ENCODE data around the gene SP4. TPM values are rescaled to one million over a fixed set of nuclear protein-coding genes. Genes with fewer than 3 reads are reported as not detected.
A peak's percentile ranks its signal among the peaks of the same experiment; 100 is the strongest.
"Not testable (repeated sequence)": the region's sequence is repeated elsewhere in the genome, so short reads cannot be mapped to it uniquely, and the experiment has no call there.

The SP4 gene
- total RNA-seq, 1 experiment from 2014 or later: 15.9 TPM

- TF ChIP-seq CTCF (IDR thresholded peaks at IDR 0.05; ENCODE audit: unreplicated experiment): no peak
- peaks cover 6% of the 10 kb centered on the region for H3K27me3 Mint-ChIP-seq (ENCODE audit: unreplicated experiment)
- peaks cover 4% of the 10 kb centered on the region for H3K9me3 Mint-ChIP-seq (ENCODE audit: low read depth, unreplicated experiment)
- intact Hi-C loops (cut with micrococcal nuclease; ENCODE audit: unreplicated experiment): loop anchor here (5.0 kb wide), 1 partner anchor 243 kb away; no protein-coding TSS in a partner anchor
- BruUV-seq (replicated peaks): no TSS peak
- CTCF ChIA-PET: no interaction called here
- no peak overlapping the region for H3K4me3 Mint-ChIP-seq (ENCODE audit: low read depth, unreplicated experiment)
- H3K36me3 Mint-ChIP-seq (ENCODE audit: insufficient read depth, unreplicated experiment): no peaks in the 10 kb centered on the region
- H3K4me1 Mint-ChIP-seq (ENCODE audit: low read depth, unreplicated experiment): no peaks in the 10 kb centered on the region
- DNase-seq: no peak
- H3K27ac Mint-ChIP-seq (ENCODE audit: unreplicated experiment): no peak overlapping the region
Observed at GRCh38 chr7:21524680-21525079, 96.8 kb downstream of the SP4 start.

- H3K27ac Mint-ChIP-seq (ENCODE audit: unreplicated experiment): no peak overlapping the region
- CTCF ChIA-PET: no interaction called here
Observed at GRCh38 chr7:21526007-21526406, 98.1 kb downstream of the SP4 start.

GRCh38 chr7:21526448-21526847 is 98.6 kb downstream of the SP4 start:
- H3K27me3 Mint-ChIP-seq (ENCODE audit: unreplicated experiment): peaks cover 17% of the 10 kb centered on the region

More at GRCh38 chr7:21526007-21526406, 98.1 kb downstream of the SP4 start:
- intact Hi-C loops (cut with micrococcal nuclease; ENCODE audit: unreplicated experiment): no loop called here
- H3K4me3 Mint-ChIP-seq (ENCODE audit: low read depth, unreplicated experiment): no peak overlapping the region
- peaks cover 17% of the 10 kb centered on the region for H3K27me3 Mint-ChIP-seq (ENCODE audit: unreplicated experiment)
- H3K9me3 Mint-ChIP-seq (ENCODE audit: low read depth, unreplicated experiment): peaks cover 4% of the 10 kb centered on the region
- DNase-seq: no peak
- H3K36me3 Mint-ChIP-seq (ENCODE audit: insufficient read depth, unreplicated experiment): no peaks in the 10 kb centered on the region
- H3K4me1 Mint-ChIP-seq (ENCODE audit: low read depth, unreplicated experiment): no peaks in the 10 kb centered on the region
- no TSS peak for BruUV-seq (replicated peaks)
- TF ChIP-seq CTCF (IDR thresholded peaks at IDR 0.05; ENCODE audit: unreplicated experiment): peak; percentile 33

GRCh38 chr7:21532485-21532884 is 104.6 kb downstream of the SP4 start:
- H3K27ac Mint-ChIP-seq (ENCODE audit: unreplicated experiment); H3K4me1 Mint-ChIP-seq (ENCODE audit: low read depth, unreplicated experiment); DNase-seq; H3K4me3 Mint-ChIP-seq (ENCODE audit: low read depth, unreplicated experiment); H3K36me3 Mint-ChIP-seq (ENCODE audit: insufficient read depth, unreplicated experiment); BruUV-seq (replicated peaks); intact Hi-C loops (cut with micrococcal nuclease; ENCODE audit: unreplicated experiment); H3K9me3 Mint-ChIP-seq (ENCODE audit: low read depth, unreplicated experiment): not testable (repeated sequence)
- CTCF ChIA-PET: interaction anchor here (1.6 kb wide), 1 partner anchor 11 kb away, joined by 4 read pairs; the partner anchor contains the start of gene DNAH11
- H3K27me3 Mint-ChIP-seq (ENCODE audit: unreplicated experiment): peaks cover 17% of the 10 kb centered on the region

More at GRCh38 chr7:21526448-21526847, 98.6 kb downstream of the SP4 start:
- BruUV-seq (replicated peaks): no TSS peak
- no peaks in the 10 kb centered on the region for H3K4me1 Mint-ChIP-seq (ENCODE audit: low read depth, unreplicated experiment)
- no peak overlapping the region for H3K4me3 Mint-ChIP-seq (ENCODE audit: low read depth, unreplicated experiment)
- no peak for TF ChIP-seq CTCF (IDR thresholded peaks at IDR 0.05; ENCODE audit: unreplicated experiment)
- H3K36me3 Mint-ChIP-seq (ENCODE audit: insufficient read depth, unreplicated experiment): no peaks in the 10 kb centered on the region
- no peak for DNase-seq
- CTCF ChIA-PET: no interaction called here
- no peak overlapping the region for H3K27ac Mint-ChIP-seq (ENCODE audit: unreplicated experiment)
- intact Hi-C loops (cut with micrococcal nuclease; ENCODE audit: unreplicated experiment): no loop called here
- peaks cover 4% of the 10 kb centered on the region for H3K9me3 Mint-ChIP-seq (ENCODE audit: low read depth, unreplicated experiment)

- CTCF ChIA-PET: interaction anchor here (0.6 kb wide), 1 partner anchor 273 kb away, joined by 6 read pairs; no protein-coding TSS in a partner anchor
- intact Hi-C loops (cut with micrococcal nuclease; ENCODE audit: unreplicated experiment); H3K4me1 Mint-ChIP-seq (ENCODE audit: low read depth, unreplicated experiment); H3K9me3 Mint-ChIP-seq (ENCODE audit: low read depth, unreplicated experiment); H3K4me3 Mint-ChIP-seq (ENCODE audit: low read depth, unreplicated experiment); H3K27ac Mint-ChIP-seq (ENCODE audit: unreplicated experiment); BruUV-seq (replicated peaks); DNase-seq; H3K36me3 Mint-ChIP-seq (ENCODE audit: insufficient read depth, unreplicated experiment): not testable (repeated sequence)
- H3K27me3 Mint-ChIP-seq (ENCODE audit: unreplicated experiment): peaks cover 17% of the 10 kb centered on the region
Observed at GRCh38 chr7:21533646-21534045, 105.8 kb downstream of the SP4 start.

- H3K4me1 Mint-ChIP-seq (ENCODE audit: low read depth, unreplicated experiment); BruUV-seq (replicated peaks); CTCF ChIA-PET; DNase-seq; H3K9me3 Mint-ChIP-seq (ENCODE audit: low read depth, unreplicated experiment); H3K27ac Mint-ChIP-seq (ENCODE audit: unreplicated experiment); H3K36me3 Mint-ChIP-seq (ENCODE audit: insufficient read depth, unreplicated experiment); intact Hi-C loops (cut with micrococcal nuclease; ENCODE audit: unreplicated experiment); H3K4me3 Mint-ChIP-seq (ENCODE audit: low read depth, unreplicated experiment): not testable (repeated sequence)
- H3K27me3 Mint-ChIP-seq (ENCODE audit: unreplicated experiment): peaks cover 16% of the 10 kb centered on the region
Observed at GRCh38 chr7:21536445-21537118, 108.7 kb downstream of the SP4 start.
